Heart left ventricle (tissue), 13 donors: ENCODE data around the gene DYNLL1.

Source experiments
- CTCF ChIP-seq, 12 donors: fragments of 200-600 bp; sonication (generic) in 4 of 12; IDR thresholded peaks; one replicate each; pipeline versions ENCODE4 v1.5.0 to v1.8.0; 2018 to 2022; ENCODE audit warnings: antibody characterized with exemption in 12 of 12, mild to moderate bottlenecking in 5 of 12
- POLR2A ChIP-seq, 2 donors: fragments of 450-650 bp; IDR thresholded peaks; one replicate each; pipeline ENCODE4 v1.6.1; 2017; ENCODE audit warnings: antibody characterized with exemption in 2 of 2, mild to moderate bottlenecking in 2 of 2, moderate library complexity in 2 of 2
- donor health status: ischemic (EF 13 %, LVEDD 7.1; RV severe dilation, severe dysfunction).
- donor health status: DM: no; HTN: yes; CAD: no.
- donor health status: DM: no; HTN: no; CAD: no.
- donor health status: ischemic (EF 25% LVEDD 6.9; RV normal size, moderate dysfunction).
- donor health status: ischemic (EF 25% LVEDD 5.7; RV mildly dilated, moderate dysfunction).
- donor health status: ischemic (EF 35%, LVEDD 5.7; RV mildly dilated, moderate dysfunction).
- donor health status: nonischemic (EF 11% LVEDD 7.7; RV severe dilation, severe dysfunction).
- donor health status: DM: yes; HTN: yes; CAD: no.
- donor health status: PGD.
- donor health status: ischemic (EF 29% LVEDD 5.4; RV normal size, mild dysfunction).
- donor health status: nonischemic (EF 23%, LVEDD 6.1; RV moderate dilation, normal function).

- TF ChIP-seq CTCF (IDR thresholded peaks at IDR 0.05) (no peak), POLR2A (IDR thresholded peaks at IDR 0.05) (no peak)
Measured at GRCh38 chr12:120540445-120540844, 44.5 kb downstream of the DYNLL1 start.
